PFSK-1 (cell line): Measurements from ENCODE around the gene CHST15.

Source experiments
- FOXP2 ChIP-seq: optimal IDR thresholded peaks from 2 replicates; pipeline ENCODE3; 2011; ENCODE audit warnings: borderline replicate concordance, control low read depth, inconsistent platforms; ENCODE audit not compliant: insufficient read depth; ENCODE audit errors: extremely low read length, extremely low read depth
- POLR2AphosphoS5 ChIP-seq: IDR thresholded peaks from 2 replicates; pipeline ENCODE4 v1.6.1; 2012; ENCODE audit warnings: low read depth, mild to moderate bottlenecking, control low read depth, low read length, moderate library complexity
- SIN3A ChIP-seq: IDR thresholded peaks from 2 replicates; pipeline ENCODE4 v1.6.1; 2012; ENCODE audit warnings: mild to moderate bottlenecking, low read length, moderate library complexity, borderline replicate concordance; ENCODE audit not compliant: insufficient read depth
- TAF1 ChIP-seq: IDR thresholded peaks from 2 replicates; pipeline ENCODE4 v1.6.1; 2012; ENCODE audit warnings: low read length, control low read depth, borderline replicate concordance; ENCODE audit not compliant: insufficient read depth
- TF ChIP-seq, protein P1 (sequence below), 2 experiments: IDR thresholded peaks; 2 replicates each; pipeline versions ENCODE4 v1.6.1 to v1.8.0; 2011 to 2012; ENCODE audit warnings: low read depth in 2 of 2, low read length in 2 of 2, control low read depth in 1 of 2, inconsistent platforms in 1 of 2, mild to moderate bottlenecking in 1 of 2, moderate library complexity in 1 of 2; ENCODE audit not compliant: insufficient read depth in 1 of 2

Gene CHST15

DNA sequence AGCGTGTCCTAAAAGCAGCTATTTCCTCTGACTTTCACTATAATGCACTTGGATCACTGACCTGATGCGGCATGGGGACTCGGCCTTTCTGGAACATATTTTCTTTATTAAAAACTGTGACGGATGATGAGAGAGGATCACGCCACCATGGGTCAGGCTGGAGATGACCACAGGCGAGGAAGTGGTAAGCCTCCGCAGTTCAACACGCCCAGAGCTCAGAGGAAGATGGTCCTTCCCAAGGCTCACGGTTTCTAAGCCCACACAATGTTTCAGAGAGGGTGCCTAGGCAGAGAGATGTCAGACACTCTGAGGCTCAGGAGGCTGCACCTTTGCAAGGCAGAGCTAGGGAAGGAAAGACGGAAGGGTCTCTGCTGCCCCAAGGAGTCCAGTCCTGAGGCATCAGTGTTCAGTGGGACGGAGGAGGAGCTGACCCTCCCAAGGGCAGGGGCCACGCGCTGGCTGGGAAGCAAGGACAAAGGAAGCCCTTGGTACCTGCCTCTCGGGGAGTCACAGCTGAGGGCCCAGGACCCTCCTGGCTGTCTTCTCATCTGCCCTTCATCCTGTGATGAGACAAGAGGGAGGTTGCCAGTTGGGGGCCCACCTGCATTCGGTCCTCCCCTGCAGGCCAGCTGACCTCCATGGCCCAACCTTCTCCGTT is 9.5 kb downstream of the CHST15 start:
- no peak for TF ChIP-seq FOXP2
- no peak for TF ChIP-seq POLR2AphosphoS5
- no peak for TF ChIP-seq SIN3A
- TF ChIP-seq, protein P1, sequence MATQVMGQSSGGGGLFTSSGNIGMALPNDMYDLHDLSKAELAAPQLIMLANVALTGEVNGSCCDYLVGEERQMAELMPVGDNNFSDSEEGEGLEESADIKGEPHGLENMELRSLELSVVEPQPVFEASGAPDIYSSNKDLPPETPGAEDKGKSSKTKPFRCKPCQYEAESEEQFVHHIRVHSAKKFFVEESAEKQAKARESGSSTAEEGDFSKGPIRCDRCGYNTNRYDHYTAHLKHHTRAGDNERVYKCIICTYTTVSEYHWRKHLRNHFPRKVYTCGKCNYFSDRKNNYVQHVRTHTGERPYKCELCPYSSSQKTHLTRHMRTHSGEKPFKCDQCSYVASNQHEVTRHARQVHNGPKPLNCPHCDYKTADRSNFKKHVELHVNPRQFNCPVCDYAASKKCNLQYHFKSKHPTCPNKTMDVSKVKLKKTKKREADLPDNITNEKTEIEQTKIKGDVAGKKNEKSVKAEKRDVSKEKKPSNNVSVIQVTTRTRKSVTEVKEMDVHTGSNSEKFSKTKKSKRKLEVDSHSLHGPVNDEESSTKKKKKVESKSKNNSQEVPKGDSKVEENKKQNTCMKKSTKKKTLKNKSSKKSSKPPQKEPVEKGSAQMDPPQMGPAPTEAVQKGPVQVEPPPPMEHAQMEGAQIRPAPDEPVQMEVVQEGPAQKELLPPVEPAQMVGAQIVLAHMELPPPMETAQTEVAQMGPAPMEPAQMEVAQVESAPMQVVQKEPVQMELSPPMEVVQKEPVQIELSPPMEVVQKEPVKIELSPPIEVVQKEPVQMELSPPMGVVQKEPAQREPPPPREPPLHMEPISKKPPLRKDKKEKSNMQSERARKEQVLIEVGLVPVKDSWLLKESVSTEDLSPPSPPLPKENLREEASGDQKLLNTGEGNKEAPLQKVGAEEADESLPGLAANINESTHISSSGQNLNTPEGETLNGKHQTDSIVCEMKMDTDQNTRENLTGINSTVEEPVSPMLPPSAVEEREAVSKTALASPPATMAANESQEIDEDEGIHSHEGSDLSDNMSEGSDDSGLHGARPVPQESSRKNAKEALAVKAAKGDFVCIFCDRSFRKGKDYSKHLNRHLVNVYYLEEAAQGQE (IDR thresholded peaks at IDR 0.05; ENCODE audit: insufficient read depth in 1 of 2, low read depth in 2 of 2, low read length in 2 of 2): no peak
- TF ChIP-seq TAF1: no peak

GRCh38 chr10:124083047-124083739 is 10.2 kb downstream of the CHST15 start:
- TF ChIP-seq, protein P1 (IDR thresholded peaks at IDR 0.05; ENCODE audit: insufficient read depth in 1 of 2, low read depth in 2 of 2, low read length in 2 of 2): no peak
- TF ChIP-seq SIN3A (no peak), TAF1 (no peak), FOXP2 (no peak), POLR2AphosphoS5 (no peak)

DNA sequence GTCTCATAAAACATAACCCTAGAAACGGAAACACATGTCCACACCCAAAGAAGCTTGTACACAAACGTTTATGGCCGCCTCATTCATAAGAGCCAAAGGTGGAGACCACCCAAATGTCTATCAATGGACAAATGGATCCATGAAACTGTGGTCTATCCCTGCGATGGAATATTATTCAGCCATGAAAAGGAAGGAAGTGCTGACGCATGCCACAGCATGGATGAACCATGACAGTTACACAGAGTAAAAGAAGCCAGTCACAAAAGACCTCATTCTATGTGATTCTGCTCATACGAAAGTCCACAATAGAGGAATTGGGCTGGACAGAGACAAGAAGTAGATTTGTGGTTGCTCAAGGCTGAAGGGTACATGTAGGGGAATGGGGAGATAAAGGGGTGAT is 10.8 kb downstream of the CHST15 start:
- TF ChIP-seq FOXP2 (no peak), POLR2AphosphoS5 (no peak)

- TF ChIP-seq TAF1: no peak
- no peak for TF ChIP-seq SIN3A
- TF ChIP-seq, protein P1 (IDR thresholded peaks at IDR 0.05; ENCODE audit: insufficient read depth in 1 of 2, low read depth in 2 of 2, low read length in 2 of 2): no peak
- no peak for TF ChIP-seq POLR2AphosphoS5
- no peak for TF ChIP-seq FOXP2
Measured at GRCh38 chr10:124081547-124082140, 11.8 kb downstream of the CHST15 start.

DNA sequence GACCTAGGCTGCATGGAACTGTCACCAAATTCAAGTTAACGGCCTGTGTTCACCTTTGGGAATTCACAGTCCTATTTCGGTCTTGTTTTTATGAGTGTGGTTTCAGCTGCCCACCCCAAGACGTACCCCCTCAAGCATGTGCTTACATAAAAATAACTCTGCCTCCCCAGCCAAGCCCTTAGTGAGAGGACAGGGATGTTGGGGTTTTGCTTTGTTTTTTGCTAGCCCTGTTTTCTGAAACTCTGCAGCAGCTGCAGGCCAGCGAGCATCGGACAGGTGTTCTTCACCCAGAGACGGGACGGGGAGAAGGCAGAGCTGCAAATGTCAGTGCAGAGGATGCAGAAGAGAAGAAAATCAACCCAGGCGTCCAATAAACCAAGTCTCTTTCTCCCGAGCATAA is 13.5 kb downstream of the CHST15 start:
- TF ChIP-seq TAF1 (no peak), POLR2AphosphoS5 (no peak), FOXP2 (no peak), SIN3A (no peak)
- TF ChIP-seq, protein P1 (IDR thresholded peaks at IDR 0.05; ENCODE audit: insufficient read depth in 1 of 2, low read depth in 2 of 2, low read length in 2 of 2): no peak
